ENCODE results near the gene ARHGDIG.
A peak's percentile ranks its signal among the peaks of the same experiment; 100 is the strongest.

The ARHGDIG gene

DNA sequence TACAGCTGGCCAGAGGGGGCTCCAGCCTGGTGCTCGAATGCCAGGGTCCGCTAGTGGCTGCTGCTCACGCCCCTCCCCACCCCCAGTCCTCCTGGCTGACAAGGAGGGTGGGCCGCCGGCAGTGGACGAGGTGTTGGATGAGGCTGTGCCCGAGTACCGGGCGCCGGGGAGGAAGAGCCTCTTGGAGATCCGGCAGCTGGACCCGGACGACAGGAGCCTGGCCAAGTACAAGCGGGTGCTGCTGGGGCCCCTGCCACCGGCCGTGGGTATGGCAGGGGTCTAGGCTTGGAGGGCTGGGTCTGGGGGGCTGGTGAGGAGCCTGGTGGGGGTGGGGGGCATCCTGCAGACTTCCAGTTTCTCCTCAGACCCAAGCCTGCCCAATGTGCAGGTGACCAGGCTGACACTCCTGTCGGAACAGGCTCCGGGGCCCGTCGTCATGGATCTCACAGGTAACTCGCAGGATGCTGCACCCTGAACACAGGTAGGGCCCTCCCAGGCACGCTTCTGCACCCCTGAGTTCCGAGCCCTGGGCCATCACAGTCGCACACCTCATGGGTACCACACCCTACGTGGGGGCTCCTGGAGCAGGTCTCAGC, 1.4 kb downstream of the ARHGDIG start:
- no peak for DNase-seq

DNA sequence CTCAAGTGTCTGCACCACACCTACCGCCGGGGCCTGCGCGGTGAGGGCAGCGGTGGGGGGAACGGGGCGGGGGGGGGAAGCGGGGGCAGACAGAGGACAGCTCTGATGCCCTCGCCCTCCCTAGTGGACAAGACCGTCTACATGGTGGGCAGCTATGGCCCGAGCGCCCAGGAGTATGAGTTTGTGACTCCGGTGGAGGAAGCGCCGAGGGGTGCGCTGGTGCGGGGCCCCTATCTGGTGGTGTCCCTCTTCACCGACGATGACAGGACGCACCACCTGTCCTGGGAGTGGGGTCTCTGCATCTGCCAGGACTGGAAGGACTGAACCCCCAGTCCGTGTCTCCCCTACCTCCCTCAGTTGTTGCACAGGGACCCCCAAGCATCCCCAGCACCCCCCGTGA, 2.1 kb downstream of the ARHGDIG start:
- no peak for DNase-seq

DNA sequence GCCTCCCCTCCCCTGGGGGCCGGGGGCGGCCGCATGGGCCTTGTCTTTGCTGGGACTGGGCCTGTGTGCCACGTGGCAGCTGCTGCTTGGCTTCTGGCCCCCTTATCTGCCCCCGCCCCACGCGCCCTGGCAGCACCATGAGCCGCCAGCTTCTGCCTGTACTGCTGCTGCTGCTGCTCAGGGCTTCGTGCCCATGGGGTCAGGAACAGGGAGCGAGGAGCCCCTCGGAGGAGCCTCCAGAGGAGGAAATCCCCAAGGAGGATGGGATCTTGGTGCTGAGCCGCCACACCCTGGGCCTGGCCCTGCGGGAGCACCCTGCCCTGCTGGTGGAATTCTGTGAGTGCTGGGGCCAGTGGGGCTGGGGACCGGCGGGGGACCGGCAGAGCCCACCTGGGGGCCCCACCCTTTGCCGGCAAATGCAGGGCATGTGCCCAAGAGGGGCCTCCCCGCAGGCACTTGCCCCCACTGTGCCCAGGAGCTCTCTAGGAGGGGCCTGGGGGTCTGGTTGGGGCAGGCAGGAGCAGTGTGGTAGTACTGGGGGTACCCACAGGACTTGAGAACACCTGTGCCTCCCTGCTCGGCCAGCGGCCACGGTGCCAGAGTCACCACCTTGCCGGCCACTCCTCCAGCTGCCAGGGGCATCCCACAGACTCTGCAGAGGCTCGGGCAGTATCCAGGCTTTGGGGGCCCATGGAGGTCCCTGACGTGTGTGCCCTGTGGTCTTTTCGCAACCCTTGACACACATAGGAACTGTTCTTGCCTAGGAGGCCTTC, 2.8 kb downstream of the ARHGDIG start, which contains the start of gene PDIA2:
TSS of gene PDIA2 (plus strand) at position 132 of the 773 bp plus-strand sequence. CDS start at position 138, 6 bp downstream.
- DNase-seq, result no peak

- no peak for DNase-seq
These were observed 4.1 kb downstream of the ARHGDIG start for GRCh38 chr16:284204-285120.

DNA sequence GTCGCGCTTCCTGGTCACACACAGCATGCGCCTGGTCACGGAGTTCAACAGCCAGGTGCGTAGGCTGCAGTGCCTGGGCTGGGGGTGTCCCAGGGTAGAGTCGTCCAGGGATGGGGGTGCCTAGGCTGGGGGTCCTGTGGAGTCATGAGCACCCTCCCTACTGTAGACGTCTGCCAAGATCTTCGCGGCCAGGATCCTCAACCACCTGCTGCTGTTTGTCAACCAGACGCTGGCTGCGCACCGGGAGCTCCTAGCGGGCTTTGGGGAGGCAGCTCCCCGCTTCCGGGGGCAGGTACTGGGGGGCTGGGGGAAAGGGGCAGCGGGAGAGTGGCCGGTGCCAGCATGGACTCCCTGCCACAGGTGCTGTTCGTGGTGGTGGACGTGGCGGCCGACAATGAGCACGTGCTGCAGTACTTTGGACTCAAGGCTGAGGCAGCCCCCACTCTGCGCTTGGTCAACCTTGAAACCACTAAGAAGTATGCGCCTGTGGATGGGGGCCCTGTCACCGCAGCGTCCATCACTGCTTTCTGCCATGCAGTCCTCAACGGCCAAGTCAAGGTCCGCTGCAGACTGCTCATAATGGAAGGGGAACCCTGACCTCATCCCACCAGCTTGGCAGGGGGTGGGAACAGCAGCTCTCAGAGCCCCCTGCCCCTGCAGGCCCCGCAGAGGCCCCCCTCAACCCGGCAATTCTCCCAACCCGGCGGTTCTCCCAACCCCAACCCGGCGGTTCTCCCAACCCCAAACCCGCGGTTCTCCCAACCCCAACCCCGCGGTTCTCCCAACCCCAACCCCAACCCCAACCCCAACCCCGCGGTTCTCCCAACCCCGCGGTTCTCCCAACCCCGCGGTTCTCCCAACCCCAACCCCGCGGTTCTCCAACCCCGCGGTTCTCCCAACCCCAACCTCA, 5.0 kb downstream of the ARHGDIG start:
- DNase-seq, result no peak

GRCh38 chr16:286491-287297, 6.3 kb downstream of the ARHGDIG start:
- DNase-seq, result no peak

DNA sequence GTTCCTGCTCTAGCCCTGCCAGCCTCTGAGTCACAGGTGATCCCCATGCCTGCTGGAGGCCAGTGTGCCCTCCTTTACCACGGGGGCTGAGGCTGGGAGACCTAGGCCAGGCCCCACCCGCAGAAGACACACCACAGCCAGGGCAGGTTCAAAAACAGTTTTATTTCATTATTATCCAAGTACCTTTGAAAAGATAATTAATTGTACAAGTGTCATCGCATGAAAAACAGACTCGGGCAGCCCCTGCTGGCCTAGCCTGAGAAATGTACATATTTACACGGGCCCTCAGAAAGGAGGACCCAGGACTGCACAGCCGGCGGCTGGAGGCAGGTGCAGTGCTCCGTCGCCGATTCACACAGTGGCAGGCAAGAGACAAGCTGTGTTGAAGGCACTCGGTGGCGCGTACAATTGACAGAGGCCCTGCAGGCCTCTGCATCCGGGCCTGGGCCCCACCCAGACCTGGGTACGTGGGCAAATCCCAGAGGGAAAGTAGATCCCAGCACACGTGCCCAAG, 7.0 kb downstream of the ARHGDIG start:
- DNase-seq, result peak; percentile 89

DNA sequence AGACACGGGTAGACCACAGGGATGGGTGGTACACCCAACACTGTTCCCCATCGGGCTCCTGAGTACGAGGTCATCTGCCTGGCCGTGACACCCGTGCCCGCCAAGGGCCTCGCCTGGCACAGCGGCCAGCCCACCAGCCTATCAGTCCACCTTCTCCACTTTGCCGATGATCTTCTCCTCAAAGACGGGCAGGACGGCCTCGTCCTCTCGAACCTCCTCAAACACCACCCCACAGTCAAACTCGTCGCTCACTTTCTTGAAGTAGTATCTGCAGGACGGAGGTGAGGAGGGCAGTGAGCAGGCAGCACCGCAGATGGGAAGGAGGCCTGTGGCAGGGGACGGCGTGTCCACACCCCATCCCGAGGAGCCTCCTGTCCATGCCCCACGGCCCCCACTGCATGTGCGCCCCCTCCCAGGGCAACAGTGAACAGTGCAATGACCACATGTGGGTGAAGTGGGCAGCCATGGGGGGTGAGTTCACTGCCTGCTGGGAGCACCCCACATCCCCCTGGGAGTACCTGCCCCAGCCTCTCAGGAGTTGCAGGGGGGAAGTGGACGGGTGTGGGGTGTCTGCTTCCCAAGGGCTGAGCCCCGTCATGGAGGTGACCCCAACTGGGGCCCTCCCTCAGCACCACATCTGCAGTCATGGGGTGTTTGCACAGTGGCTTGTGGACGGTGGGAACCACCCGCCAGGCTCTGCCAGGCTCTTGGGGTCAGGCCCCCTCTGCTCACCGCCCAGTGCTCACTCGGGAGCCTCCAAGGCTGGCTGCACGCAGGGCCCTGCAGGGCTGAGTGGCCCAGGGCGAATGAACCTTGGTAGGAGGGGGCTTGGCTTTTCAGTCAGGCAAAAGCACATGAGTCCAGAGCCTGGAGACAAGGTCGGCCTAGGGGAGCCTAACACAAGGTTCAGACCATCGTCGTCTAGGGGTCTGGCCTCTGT, 7.9 kb downstream of the ARHGDIG start:
- DNase-seq, result no peak

GRCh38 chr16:289395-289997, 9.1 kb downstream of the ARHGDIG start:
- no peak for DNase-seq

DNA sequence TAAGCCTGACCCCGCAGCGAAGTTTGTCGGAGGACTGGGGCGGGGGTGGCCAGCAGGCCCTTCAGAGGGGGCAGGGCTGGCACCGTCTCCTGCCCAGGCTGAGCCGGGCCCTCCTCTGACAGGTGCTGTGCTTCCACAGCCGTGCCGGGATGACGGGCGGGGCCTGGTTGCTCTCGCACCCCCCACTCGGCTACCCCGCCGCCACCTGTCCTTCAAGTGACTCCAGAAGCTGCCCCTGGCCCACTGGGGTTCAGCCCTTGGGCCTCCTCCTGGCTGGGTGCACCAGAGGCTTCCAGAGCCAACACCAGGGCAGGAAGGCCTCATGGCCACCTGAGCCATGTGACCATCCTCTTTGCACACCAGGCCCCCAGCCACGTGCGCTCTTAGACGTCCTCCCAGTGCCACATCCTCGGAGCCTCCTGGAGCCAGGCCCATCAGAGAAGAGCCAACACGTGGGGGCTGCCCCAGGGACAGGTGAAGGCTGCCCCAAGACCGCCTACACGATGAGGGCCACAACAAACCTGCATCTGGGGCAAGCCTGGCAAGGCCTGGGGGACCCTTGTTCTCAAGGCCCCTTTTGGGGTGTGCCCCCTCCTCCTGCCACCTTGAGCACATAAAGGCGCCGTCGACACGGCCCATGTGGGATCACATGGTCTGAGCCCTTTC, 9.8 kb downstream of the ARHGDIG start:
- DNase-seq, result no peak

DNA sequence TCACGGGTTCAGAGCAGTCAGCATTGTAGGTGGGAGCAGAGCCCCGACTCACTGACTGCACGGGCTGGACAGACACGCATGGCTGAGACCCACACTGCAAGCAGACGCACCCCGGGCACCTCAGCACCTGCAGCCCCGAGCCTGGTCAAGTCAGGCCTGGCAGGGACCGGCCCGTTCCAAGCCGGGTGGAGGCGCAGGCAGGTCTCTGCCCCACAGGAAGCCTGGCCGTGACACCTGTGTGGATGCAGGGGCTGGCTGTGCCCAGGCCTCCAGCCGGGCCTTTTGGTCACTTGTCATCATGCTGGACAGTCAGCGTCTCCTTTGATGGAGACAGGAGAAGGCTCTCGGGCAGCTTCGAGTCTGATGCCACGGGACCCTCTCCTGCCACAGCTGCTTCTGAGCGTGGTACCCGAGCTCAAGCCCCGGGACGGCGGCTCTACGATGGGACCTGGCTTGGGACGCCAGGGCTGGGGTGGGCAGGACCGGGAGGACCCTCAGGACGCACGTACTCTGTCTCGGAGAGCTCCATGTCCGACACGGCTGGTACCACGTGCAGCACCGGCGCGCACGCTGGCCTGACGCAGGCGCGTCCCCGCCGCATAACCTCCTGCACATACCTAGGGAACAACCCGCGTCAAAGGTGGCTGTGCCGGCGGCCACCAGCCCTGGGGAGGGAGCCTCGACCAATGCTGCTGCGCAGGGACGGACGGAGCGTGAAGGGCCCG, 10.5 kb downstream of the ARHGDIG start:
- DNase-seq, result no peak

GRCh38 chr16:291539-291938, 11.1 kb downstream of the ARHGDIG start:
- DNase-seq, result no peak

DNA sequence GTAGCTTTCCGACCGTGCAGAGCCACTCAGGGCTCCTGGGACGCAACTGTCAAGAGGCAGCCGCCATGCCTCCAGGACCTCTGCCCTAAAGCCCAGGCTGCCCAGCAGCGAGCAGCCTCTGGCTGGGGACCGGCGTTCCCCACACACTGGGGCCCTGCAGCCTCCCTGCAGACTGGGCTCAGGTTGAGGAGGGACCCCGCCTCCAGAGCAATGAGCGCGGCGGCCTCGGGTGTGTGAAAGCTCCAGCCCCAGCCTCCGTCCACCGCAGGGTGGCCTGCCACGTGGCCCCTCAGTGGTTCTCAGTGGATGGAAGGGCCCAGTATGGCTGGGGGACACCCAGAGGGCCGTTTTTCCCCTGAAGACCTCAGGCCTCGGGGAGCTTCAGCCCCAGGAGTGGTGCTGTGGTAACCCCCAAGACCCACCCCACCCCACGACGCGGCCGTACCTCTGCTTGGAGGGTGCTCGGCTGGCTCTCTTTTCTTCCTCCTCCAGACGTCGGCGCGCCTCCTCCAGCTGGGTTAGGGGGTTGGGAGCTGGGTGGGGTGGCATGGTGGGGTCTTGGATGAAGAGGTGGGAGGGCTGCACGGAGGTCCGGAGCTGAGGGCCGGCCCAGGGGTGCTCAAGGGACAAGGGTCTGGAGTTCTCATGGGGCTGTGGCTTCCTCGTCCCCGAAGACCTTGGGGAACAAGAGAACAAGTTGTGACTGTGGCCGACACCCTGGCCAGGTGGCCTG, 12.8 kb downstream of the ARHGDIG start:
- DNase-seq, result no peak

DNA sequence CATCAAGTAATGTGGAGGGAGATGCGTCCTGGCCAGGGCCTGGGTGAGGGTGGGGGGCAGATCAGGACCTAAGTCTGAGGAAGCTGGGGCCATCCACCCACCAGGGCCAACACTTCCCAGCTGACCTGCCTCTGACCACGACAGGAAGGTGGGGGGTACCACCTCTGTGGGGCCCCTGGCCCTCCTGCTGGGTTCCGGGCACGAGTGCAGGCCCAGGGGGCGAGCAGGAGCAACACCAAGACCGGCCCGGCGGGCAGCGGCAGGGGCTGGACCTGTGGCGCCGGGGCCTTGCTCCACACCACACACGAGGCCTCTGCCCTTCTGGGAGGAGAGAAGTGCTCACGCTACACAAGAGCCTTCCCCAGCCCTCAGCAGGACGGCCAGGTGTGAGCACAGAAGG, 15.9 kb downstream of the ARHGDIG start:
- DNase-seq, result no peak

GRCh38 chr16:296806-297510, 16.6 kb downstream of the ARHGDIG start:
- no peak for DNase-seq

DNA sequence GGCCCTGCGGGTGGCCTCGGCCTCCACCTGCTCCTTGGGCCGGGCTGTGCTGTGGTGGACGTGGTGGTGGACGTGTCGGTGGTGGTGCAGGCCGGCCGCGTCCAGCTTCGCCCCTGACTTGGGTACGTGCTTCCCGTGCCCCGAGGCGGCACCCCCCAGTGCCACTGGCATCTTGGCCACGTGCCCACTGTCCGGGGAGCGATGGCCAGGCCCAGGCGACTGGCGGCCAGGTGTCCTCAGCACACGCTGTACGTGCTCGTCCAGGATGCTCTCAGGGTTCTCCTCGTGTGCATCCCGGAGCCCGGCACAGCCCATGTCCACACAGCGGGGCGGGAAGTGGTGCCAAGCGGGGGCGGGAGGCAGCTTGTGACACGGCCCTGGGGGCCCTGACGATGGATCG, 17.4 kb downstream of the ARHGDIG start:
- no peak for DNase-seq

DNA sequence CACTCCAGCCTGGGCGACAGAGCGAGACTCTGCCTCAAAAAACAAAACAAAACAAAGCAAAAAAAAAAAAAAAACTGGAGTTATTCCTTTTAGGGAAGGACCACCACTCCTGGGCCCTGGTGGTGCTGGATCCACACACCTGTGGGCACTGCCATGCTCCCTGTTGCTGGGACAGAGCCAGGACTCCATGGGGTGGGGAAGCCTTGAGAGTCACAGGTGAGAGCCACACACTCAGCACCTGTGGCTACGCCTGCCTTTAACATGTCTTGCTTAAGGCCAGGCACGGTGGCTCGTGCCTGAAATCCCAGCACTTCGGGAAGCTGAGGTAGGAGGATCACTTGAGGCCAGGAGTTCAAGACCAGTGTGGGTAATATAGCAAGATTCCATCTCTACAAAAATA, 20.8 kb downstream of the ARHGDIG start:
- DNase-seq, result no peak

Data from SHP77 treated with DMSO at 0.1 percent for 48 hours (cell line).